Activated CD4-positive, alpha-beta T cell treated with anti-CD3 and anti-CD28 coated beads for 36 hours (primary cell): ENCODE measurements around the gene RPL32. TPM values are rescaled to one million over a fixed set of nuclear protein-coding genes. Genes with fewer than 3 reads are reported as not detected.

Experiments used
- ATAC-seq: fragments of 200-7000 bp; cut with Tn5 transposase; one replicate; pipeline ENCODE4 v1.10.0; 2021; ENCODE audit warnings: mild to moderate bottlenecking, moderate library complexity
- CTCF ChIA-PET: fragments of 350-600 bp; sonication (Branson Sonifier 250); formaldehyde crosslinking; loops from one replicate; lab custom pipeline; 2021; ENCODE audit warnings: antibody characterized with exemption; lab: Charles Lee
- POLR2A ChIA-PET: fragments of 350-600 bp; sonication (Branson Sonifier 250); formaldehyde crosslinking; loops from one replicate; lab custom pipeline; 2021; ENCODE audit warnings: antibody characterized with exemption, inconsistent platforms; lab: Charles Lee
- DNase-seq: peaks from one replicate; pipeline ENCODE4 v3.0.0-alpha.2; 2020
- H3K27ac Mint-ChIP-seq: one replicate; pipeline ENCODE4 v1.8.0; 2021; ENCODE audit warnings: mixed read lengths
- H3K27me3 Mint-ChIP-seq: one replicate; pipeline ENCODE4 v1.8.0; 2021; ENCODE audit warnings: mixed read lengths
- H3K36me3 Mint-ChIP-seq: one replicate; pipeline ENCODE4 v1.8.0; 2021; ENCODE audit warnings: low read depth, mixed read lengths
- H3K4me1 Mint-ChIP-seq: one replicate; pipeline ENCODE4 v1.8.0; 2021; ENCODE audit warnings: mixed read lengths
- H3K4me3 Mint-ChIP-seq: one replicate; pipeline ENCODE4 v1.8.0; 2021; ENCODE audit warnings: mild to moderate bottlenecking, moderate library complexity, mixed read lengths
- H3K9me3 Mint-ChIP-seq: one replicate; pipeline ENCODE4 v1.8.0; 2021; ENCODE audit warnings: low read depth, mixed read lengths
- intact Hi-C, 2 experiments: fragments of 100-400 bp; cut with DNase I in 1 of 2; cut with micrococcal nuclease in 1 of 2; formaldehyde crosslinking; loops; one replicate each; pipeline versions ENCODE4 v1.14.2 to v1.15.1; 2022 to 2024; cut with DNase I, micrococcal nuclease
- total RNA-seq, 2 experiments: library from RNA; stranded (reverse); gene quantifications; one replicate each; pipeline ENCODE4 v1.2.3, GENCODE V29; 2021

Gene RPL32
- total RNA-seq, 2 experiments from 2014 or later, result 2,842 to 4,727 TPM

- H3K4me3 Mint-ChIP-seq, result no peak overlapping the region
- ATAC-seq, result no peak
- intact Hi-C loops, result no loop called here
- ChIA-PET POLR2A (interaction anchor here (0.6 to 3.5 kb wide), 3 partner anchors 25 to 69 kb away, joined by 3 to 24 read pairs (median 3); partner anchors contain the start of gene RPL32), CTCF (interaction anchor here (0.7 to 4.9 kb wide), 8 partner anchors 11 to 108 kb away, joined by 3 to 49 read pairs (median 6); partner anchors contain the start of genes CAND2 and RPL32)
- no peak for DNase-seq
- no peaks in the 10 kb centered on the region for H3K27me3 Mint-ChIP-seq
- H3K27ac Mint-ChIP-seq, result no peak overlapping the region
- peaks cover 6% of the 10 kb centered on the region for H3K4me1 Mint-ChIP-seq
- H3K36me3 Mint-ChIP-seq, result no peaks in the 10 kb centered on the region
- no peaks in the 10 kb centered on the region for H3K9me3 Mint-ChIP-seq
Measured at GRCh38 chr3:12808587-12808986, 32.8 kb downstream of the RPL32 start.

GRCh38 chr3:12807601-12808359, 33.6 kb downstream of the RPL32 start:
- Mint-ChIP-seq H3K9me3 (no peaks in the 10 kb centered on the region), H3K36me3 (no peaks in the 10 kb centered on the region), H3K4me3 (no peak overlapping the region), H3K27me3 (no peaks in the 10 kb centered on the region), H3K27ac (no peak overlapping the region), H3K4me1 (peaks cover 6% of the 10 kb centered on the region)
- ChIA-PET CTCF (interaction anchor here (0.7 to 4.9 kb wide), 6 partner anchors 10 to 87 kb away, joined by 3 to 49 read pairs (median 6); partner anchors contain the start of genes CAND2 and RPL32), POLR2A (interaction anchor here (1.1 to 3.5 kb wide), 2 partner anchors 26 to 34 kb away, joined by 3 to 24 read pairs; partner anchors contain the start of gene RPL32)
- intact Hi-C loops, result no loop called here
- DNase-seq (no peak), ATAC-seq (no peak)

- no peak for ATAC-seq
- POLR2A ChIA-PET, result interaction anchor here (0.6 kb wide), 1 partner anchor 9 kb away, joined by 3 read pairs; no protein-coding TSS in a partner anchor
- DNase-seq, result no peak
- no peak overlapping the region for H3K27ac Mint-ChIP-seq
- peaks cover 6% of the 10 kb centered on the region for H3K4me1 Mint-ChIP-seq
- H3K27me3 Mint-ChIP-seq, result no peaks in the 10 kb centered on the region
- intact Hi-C loops, result no loop called here
- no peaks in the 10 kb centered on the region for H3K36me3 Mint-ChIP-seq
- H3K9me3 Mint-ChIP-seq, result no peaks in the 10 kb centered on the region
- CTCF ChIA-PET, result interaction anchor here (0.7 to 4.9 kb wide), 3 partner anchors 10 to 86 kb away, joined by 4 to 49 read pairs (median 7); partner anchors contain the start of genes CAND2 and RPL32
- no peak overlapping the region for H3K4me3 Mint-ChIP-seq
Measured at GRCh38 chr3:12807066-12807465, 34.3 kb downstream of the RPL32 start.

GRCh38 chr3:12803371-12803770, 38.0 kb downstream of the RPL32 start:
- Mint-ChIP-seq H3K27ac (no peak overlapping the region), H3K36me3 (no peaks in the 10 kb centered on the region), H3K4me3 (no peak overlapping the region), H3K27me3 (no peaks in the 10 kb centered on the region), H3K4me1 (no peaks in the 10 kb centered on the region), H3K9me3 (no peaks in the 10 kb centered on the region)
- intact Hi-C loops, result no loop called here
- no peak for DNase-seq
- ChIA-PET POLR2A (no interaction called here), CTCF (interaction anchor here (0.7 kb wide), 1 partner anchor 734 kb away, joined by 3 read pairs; no protein-coding TSS in a partner anchor)
- no peak for ATAC-seq

GRCh38 chr3:12799525-12800440, 41.6 kb downstream of the RPL32 start:
- H3K4me1 Mint-ChIP-seq, result peaks cover 16% of the 10 kb centered on the region
- H3K27ac Mint-ChIP-seq, result no peak overlapping the region
- no peaks in the 10 kb centered on the region for H3K27me3 Mint-ChIP-seq
- intact Hi-C loops, result no loop called here
- no peaks in the 10 kb centered on the region for H3K36me3 Mint-ChIP-seq
- DNase-seq, result no peak
- ChIA-PET POLR2A (no interaction called here), CTCF (interaction anchor here (0.5 to 5.4 kb wide), 3 partner anchors 9 to 47 kb away, joined by 3 to 49 read pairs (median 14); no protein-coding TSS in a partner anchor)
- no peaks in the 10 kb centered on the region for H3K9me3 Mint-ChIP-seq
- no peak for ATAC-seq
- no peak overlapping the region for H3K4me3 Mint-ChIP-seq

GRCh38 chr3:12798559-12799179, 42.7 kb downstream of the RPL32 start:
- ChIA-PET POLR2A (no interaction called here), CTCF (interaction anchor here (1.1 to 5.4 kb wide), 4 partner anchors 10 to 31 kb away, joined by 3 to 49 read pairs (median 8); no protein-coding TSS in a partner anchor)
- H3K9me3 Mint-ChIP-seq, result no peaks in the 10 kb centered on the region
- H3K27ac Mint-ChIP-seq, result no peak overlapping the region
- ATAC-seq, result no peak
- no peaks in the 10 kb centered on the region for H3K36me3 Mint-ChIP-seq
- intact Hi-C loops, result no loop called here
- H3K4me1 Mint-ChIP-seq, result peaks cover 16% of the 10 kb centered on the region
- no peaks in the 10 kb centered on the region for H3K27me3 Mint-ChIP-seq
- no peak for DNase-seq
- no peak overlapping the region for H3K4me3 Mint-ChIP-seq

GRCh38 chr3:12797892-12798558, 43.3 kb downstream of the RPL32 start:
- DNase-seq, result no peak
- H3K4me1 Mint-ChIP-seq, result peaks cover 16% of the 10 kb centered on the region
- H3K27ac Mint-ChIP-seq, result no peak overlapping the region
- intact Hi-C loops, result no loop called here
- no peaks in the 10 kb centered on the region for H3K36me3 Mint-ChIP-seq
- ATAC-seq, result no peak
- CTCF ChIA-PET, result interaction anchor here (0.8 to 5.4 kb wide), 4 partner anchors 11 to 1876 kb away, joined by 3 to 49 read pairs (median 3); no protein-coding TSS in a partner anchor
- POLR2A ChIA-PET, result interaction anchor here (0.6 kb wide), 1 partner anchor 9 kb away, joined by 3 read pairs; no protein-coding TSS in a partner anchor
- H3K9me3 Mint-ChIP-seq, result no peaks in the 10 kb centered on the region
- H3K27me3 Mint-ChIP-seq, result no peaks in the 10 kb centered on the region
- peak overlapping the region; percentile 33 for H3K4me3 Mint-ChIP-seq

GRCh38 chr3:12797124-12797891, 44.1 kb downstream of the RPL32 start:
- POLR2A ChIA-PET, result interaction anchor here (0.6 kb wide), 1 partner anchor 10 kb away, joined by 3 read pairs; no protein-coding TSS in a partner anchor

GRCh38 chr3:12796171-12797123, 44.9 kb downstream of the RPL32 start, which contains the start of gene CAND2:
CAND2 (plus strand) TSS chr3:12796680; CDS start chr3:12796721, 41 bp downstream.
- no peaks in the 10 kb centered on the region for H3K36me3 Mint-ChIP-seq
- H3K27me3 Mint-ChIP-seq, result no peaks in the 10 kb centered on the region
- H3K9me3 Mint-ChIP-seq, result no peaks in the 10 kb centered on the region
- DNase-seq (peak; percentile 65), ATAC-seq (peak; percentile 81)
- H3K27ac Mint-ChIP-seq, result peak within 1 kb of the TSS; percentile 70
- peak within 1 kb of the TSS; percentile 71 for H3K4me3 Mint-ChIP-seq
- H3K4me1 Mint-ChIP-seq, result peaks cover 16% of the 10 kb centered on the region
- CTCF ChIA-PET, result interaction anchor here (0.6 to 5.4 kb wide), 4 partner anchors 9 to 19 kb away, joined by 3 to 49 read pairs (median 6); no protein-coding TSS in a partner anchor
- intact Hi-C loops, result loop anchor here in 1 of 2 experiments (1.0 kb wide), 1 partner anchor 14 kb away; no protein-coding TSS in a partner anchor
- POLR2A ChIA-PET, result interaction anchor here (0.5 to 0.6 kb wide), 3 partner anchors 14 to 193 kb away, joined by 3 to 4 read pairs (median 4); no protein-coding TSS in a partner anchor

More at GRCh38 chr3:12797124-12797891, 44.1 kb downstream of the RPL32 start:
- no peaks in the 10 kb centered on the region for H3K9me3 Mint-ChIP-seq
- H3K4me3 Mint-ChIP-seq, result peak overlapping the region; percentile 71
- no peak for DNase-seq
- H3K36me3 Mint-ChIP-seq, result no peaks in the 10 kb centered on the region
- no peaks in the 10 kb centered on the region for H3K27me3 Mint-ChIP-seq
- no peak for ATAC-seq
- H3K4me1 Mint-ChIP-seq, result peaks cover 16% of the 10 kb centered on the region
- no peak overlapping the region for H3K27ac Mint-ChIP-seq
- intact Hi-C loops, result no loop called here
- CTCF ChIA-PET, result interaction anchor here (0.6 to 5.4 kb wide), 4 partner anchors 10 to 1876 kb away, joined by 3 to 49 read pairs (median 6); no protein-coding TSS in a partner anchor
